GM06990 (cell line): ENCODE data around the gene CCNY.

Experiments used
- DNase-seq: peaks from one replicate; pipeline ENCODE4 v3.0.0-alpha.2; 2011; ENCODE audit not compliant: insufficient read length; ENCODE audit errors: extremely low read depth
- H3K27me3 ChIP-seq: replicated peaks from 2 replicates; pipeline ENCODE4 v1.6.0; 2011; ENCODE audit warnings: low read length; ENCODE audit not compliant: control insufficient read depth, insufficient read depth
- H3K36me3 ChIP-seq: 2 replicates; pipeline ENCODE4 v1.5.1; 2011; ENCODE audit warnings: low read length; ENCODE audit not compliant: control insufficient read depth, insufficient read depth
- H3K4me3 ChIP-seq: replicated peaks from 2 replicates; pipeline ENCODE4 v1.5.1; 2011; ENCODE audit warnings: low read depth, mild to moderate bottlenecking, control low read depth, low read length
- CTCF ChIP-seq: IDR thresholded peaks from 2 replicates; pipeline ENCODE4 v1.5.1; 2011; ENCODE audit warnings: low read length, control low read depth, mild to moderate bottlenecking, inconsistent platforms; ENCODE audit not compliant: insufficient read depth, poor library complexity, severe bottlenecking

Gene CCNY

DNA sequence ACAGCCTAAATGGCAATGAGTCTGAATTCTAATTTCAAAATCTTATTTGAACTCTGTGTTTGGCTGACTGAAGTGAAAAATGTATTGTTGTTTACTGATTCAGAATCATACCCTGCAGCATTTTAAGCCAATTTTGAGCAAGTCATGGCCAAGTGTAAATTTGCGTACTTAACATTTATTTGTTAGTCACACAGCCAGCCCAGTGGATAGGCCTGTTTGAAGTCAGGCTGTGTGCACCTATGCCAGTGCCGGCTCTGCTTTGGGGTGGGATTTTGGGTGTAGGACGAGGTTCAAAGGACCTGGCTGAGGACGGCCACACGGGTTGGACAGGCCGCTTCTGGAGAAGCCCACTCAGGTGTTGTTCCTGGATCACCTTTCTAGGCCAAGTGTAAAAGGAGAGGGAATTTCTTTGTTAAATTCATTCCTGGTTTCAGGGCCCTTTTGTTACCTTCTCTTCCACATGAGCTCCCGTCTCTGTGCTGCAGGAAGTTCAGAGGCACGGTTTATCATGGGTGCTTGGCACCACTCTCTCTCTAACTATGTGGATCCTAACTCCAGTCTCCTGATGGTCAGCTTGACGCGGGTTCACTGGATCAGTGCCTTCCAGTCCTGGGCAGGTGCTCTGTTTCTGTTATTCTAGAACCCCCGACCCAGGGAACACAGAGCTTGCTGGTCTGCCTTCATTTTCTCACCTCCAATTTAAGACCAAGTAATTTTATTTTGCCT lies 84.7 kb downstream of the CCNY start:
- H3K36me3 ChIP-seq, result no peaks in the 10 kb centered on the region
- H3K4me3 ChIP-seq, result no peak overlapping the region
- no peak for DNase-seq
- no peak for TF ChIP-seq CTCF
- H3K27me3 ChIP-seq, result no peaks in the 10 kb centered on the region

GRCh38 chr10:35421553-35422178 lies 85.4 kb downstream of the CCNY start:
- Histone ChIP-seq H3K36me3 (no peaks in the 10 kb centered on the region), H3K27me3 (no peaks in the 10 kb centered on the region), H3K4me3 (no peak overlapping the region)
- DNase-seq, result no peak
- TF ChIP-seq CTCF, result no peak

DNA sequence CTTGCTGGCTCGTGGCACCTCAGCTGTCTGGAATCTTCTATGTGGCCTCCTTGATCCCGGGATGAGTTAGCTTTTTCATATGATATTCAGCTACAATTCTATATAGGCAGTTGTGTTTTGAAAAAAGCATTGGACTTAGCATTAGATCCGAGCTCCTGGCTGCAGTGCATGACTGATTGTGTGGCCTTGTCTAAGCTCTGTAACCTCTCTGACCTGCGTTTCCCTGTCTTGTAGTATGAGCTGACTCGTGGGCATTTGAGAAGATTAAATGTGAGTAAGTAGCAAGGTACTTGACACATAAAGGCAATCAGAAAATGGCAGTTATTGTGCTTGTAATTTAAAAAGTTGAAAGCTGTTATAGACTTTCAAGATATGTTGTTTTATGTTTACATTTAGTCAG lies 85.9 kb downstream of the CCNY start:
- H3K4me3 ChIP-seq, result no peak overlapping the region
- TF ChIP-seq CTCF, result no peak
- DNase-seq, result no peak
- no peaks in the 10 kb centered on the region for H3K27me3 ChIP-seq
- no peaks in the 10 kb centered on the region for H3K36me3 ChIP-seq

DNA sequence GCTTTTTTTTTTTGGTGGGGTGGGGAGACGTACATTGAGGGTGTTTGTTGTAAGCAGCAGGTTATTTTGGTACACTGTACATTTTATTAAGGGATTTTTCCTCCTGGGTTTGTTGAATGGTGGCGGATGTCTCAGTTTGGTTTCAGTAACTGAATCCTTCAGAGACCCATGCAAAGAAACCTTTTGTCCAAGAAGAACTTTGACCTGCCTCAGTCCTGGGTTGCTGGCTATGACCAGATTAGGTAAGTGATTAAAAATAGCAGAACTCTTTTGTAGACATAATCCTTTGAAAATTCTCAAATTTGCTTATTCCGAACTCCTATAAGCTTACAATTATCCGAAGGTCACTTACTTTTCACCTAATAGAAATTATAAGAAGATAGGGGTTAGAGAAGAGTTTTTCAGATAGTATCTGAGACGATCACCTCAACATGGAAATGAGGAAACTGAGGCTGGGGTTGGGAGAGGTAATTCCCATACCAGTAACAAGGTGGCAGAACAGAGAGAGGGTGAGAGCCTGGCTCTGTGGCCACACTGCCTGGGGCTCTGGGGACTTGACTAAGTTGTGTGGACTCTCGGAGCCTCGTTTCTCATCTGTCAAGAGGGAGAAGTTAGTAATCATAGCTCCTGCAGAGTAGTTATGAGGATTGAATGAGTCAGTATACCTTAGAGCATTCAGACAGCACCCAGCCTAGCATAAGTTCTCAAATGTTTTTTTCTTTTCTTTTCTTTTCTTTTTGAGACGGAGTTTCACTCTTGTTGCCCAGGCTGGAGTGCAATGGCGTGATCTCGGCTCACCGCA lies 87.4 kb downstream of the CCNY start:
- TF ChIP-seq CTCF, result no peak
- H3K36me3 ChIP-seq, result no peaks in the 10 kb centered on the region
- DNase-seq, result no peak
- H3K4me3 ChIP-seq, result no peak overlapping the region
- H3K27me3 ChIP-seq, result no peaks in the 10 kb centered on the region

DNA sequence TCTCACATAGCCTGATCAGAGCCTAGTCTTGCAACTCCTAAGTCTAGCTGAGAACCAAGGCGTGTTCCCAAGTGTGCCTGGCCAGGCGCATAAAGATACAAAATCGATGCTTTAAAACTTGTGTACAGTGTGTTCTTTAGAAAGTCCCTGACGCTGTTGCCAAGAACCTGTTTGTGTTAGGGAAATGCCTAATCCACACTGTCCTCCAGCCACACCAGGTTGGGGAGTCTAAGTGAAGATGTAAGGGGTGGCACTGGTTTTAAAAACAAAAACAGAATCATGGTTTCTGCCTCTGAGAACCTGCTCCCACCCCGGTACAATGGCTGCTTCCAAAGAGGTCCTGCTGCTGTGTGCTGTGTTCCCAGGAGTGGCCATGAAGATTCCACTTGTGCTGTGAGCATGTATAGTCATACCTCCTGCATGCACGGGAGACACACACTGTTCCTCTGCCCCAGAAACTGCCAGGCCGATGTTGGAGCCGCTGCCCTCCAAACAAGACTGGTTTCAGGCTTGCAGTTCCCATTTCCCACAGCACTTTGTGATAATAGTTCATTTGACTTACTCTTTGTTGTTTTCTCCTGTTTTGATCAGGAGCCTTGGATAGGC lies 88.5 kb downstream of the CCNY start:
- no peak for DNase-seq
- H3K36me3 ChIP-seq, result no peaks in the 10 kb centered on the region
- no peak for TF ChIP-seq CTCF
- no peaks in the 10 kb centered on the region for H3K27me3 ChIP-seq
- no peak overlapping the region for H3K4me3 ChIP-seq
